Mesenchymal stem cell (in vitro differentiated cells and primary cell): ENCODE results near the gene BPIFB3.

Source experiments
- DNase-seq: peaks from one replicate; pipeline ENCODE4 v3.0.0-alpha.2; 2013
- H2AFZ ChIP-seq: one replicate; pipeline ENCODE4 v1.6.1; 2013; ENCODE audit warnings: low read depth, mild to moderate bottlenecking, control low read depth, inconsistent platforms, low read length, moderate library complexity
- H2AK5ac ChIP-seq: 2 replicates; pipeline ENCODE4 v1.6.1; 2013; ENCODE audit warnings: low read length, moderate library complexity, mild to moderate bottlenecking, inconsistent platforms; ENCODE audit not compliant: severe bottlenecking
- H2BK120ac ChIP-seq: one replicate; pipeline ENCODE4 v1.6.1; 2013; ENCODE audit warnings: low read depth, mild to moderate bottlenecking, inconsistent platforms, low read length, moderate library complexity
- H2BK12ac ChIP-seq, 2 experiments: one replicate each; pipeline ENCODE4 v1.6.1; 2013; ENCODE audit warnings: inconsistent platforms in 2 of 2, low read length in 2 of 2, mild to moderate bottlenecking in 2 of 2, moderate library complexity in 2 of 2, control low read depth in 1 of 2
- H2BK15ac ChIP-seq: one replicate; pipeline ENCODE4 v1.6.1; 2013; ENCODE audit warnings: mild to moderate bottlenecking, low read depth, inconsistent platforms; ENCODE audit not compliant: poor library complexity, severe bottlenecking
- H2BK5ac ChIP-seq: 2 replicates; pipeline ENCODE4 v1.6.1; 2013; ENCODE audit warnings: low read depth, mild to moderate bottlenecking, low read length, control low read depth, inconsistent platforms; ENCODE audit not compliant: poor library complexity, severe bottlenecking
- H3K14ac ChIP-seq, 2 experiments: one replicate each; pipeline ENCODE4 v1.6.1; 2013; ENCODE audit warnings: inconsistent platforms in 2 of 2, low read length in 2 of 2, control low read depth in 1 of 2, mild to moderate bottlenecking in 1 of 2, moderate library complexity in 1 of 2
- H3K18ac ChIP-seq, 2 experiments: one replicate each; pipeline ENCODE4 v1.6.1; 2013; ENCODE audit warnings: inconsistent platforms in 2 of 2, low read length in 2 of 2, control low read depth in 1 of 2, low read depth in 1 of 2, mild to moderate bottlenecking in 1 of 2
- H3K23ac ChIP-seq, 2 experiments: one replicate each; pipeline ENCODE4 v1.6.1; 2013; ENCODE audit warnings: inconsistent platforms in 2 of 2, low read length in 2 of 2, mild to moderate bottlenecking in 2 of 2, moderate library complexity in 2 of 2, control low read depth in 1 of 2
- H3K27ac ChIP-seq: 2 replicates; pipeline ENCODE4 v1.5.1; 2013; ENCODE audit warnings: mild to moderate bottlenecking, moderate library complexity, low read length, control low read depth, inconsistent platforms; ENCODE audit not compliant: poor library complexity, severe bottlenecking
- H3K27me3 ChIP-seq, 2 experiments: 2 replicates each; pipeline versions ENCODE4 v1.6.1 to v1.7.0; 2013; ENCODE audit warnings: low read length in 2 of 2, mild to moderate bottlenecking in 2 of 2, moderate library complexity in 2 of 2, control low read depth in 1 of 2, inconsistent platforms in 1 of 2; ENCODE audit not compliant: control insufficient read depth in 1 of 2, insufficient read depth in 1 of 2
- H3K36me3 ChIP-seq, 2 experiments: 2 replicates each; pipeline versions ENCODE4 v1.6.1 to v1.7.0; 2013; ENCODE audit warnings: low read length in 2 of 2, control low read depth in 1 of 2, inconsistent platforms in 1 of 2, low read depth in 1 of 2, mild to moderate bottlenecking in 1 of 2; ENCODE audit not compliant: insufficient read depth in 2 of 2, control insufficient read depth in 1 of 2
- H3K4ac ChIP-seq, 2 experiments: one replicate each; pipeline ENCODE4 v1.6.1; 2013; ENCODE audit warnings: inconsistent platforms in 2 of 2, low read length in 2 of 2, mild to moderate bottlenecking in 2 of 2, moderate library complexity in 2 of 2, control low read depth in 1 of 2, low read depth in 1 of 2
- H3K4me1 ChIP-seq: 2 replicates; pipeline ENCODE4 v1.6.1; 2013; ENCODE audit warnings: low read depth, low read length, control low read depth; ENCODE audit not compliant: control insufficient read depth, insufficient read depth
- H3K4me2 ChIP-seq: 2 replicates; pipeline ENCODE4 v1.6.1; 2013; ENCODE audit warnings: low read length, mild to moderate bottlenecking, inconsistent platforms; ENCODE audit not compliant: poor library complexity, severe bottlenecking
- H3K4me3 ChIP-seq, 2 experiments: 2 replicates each; pipeline versions ENCODE4 v1.5.1 to v1.7.0; 2013; ENCODE audit warnings: low read length in 2 of 2, mild to moderate bottlenecking in 2 of 2, control low read depth in 1 of 2, low read depth in 1 of 2; ENCODE audit not compliant: insufficient read depth in 1 of 2
- H3K79me1 ChIP-seq: replicated peaks from 2 replicates; pipeline ENCODE4 v1.6.1; 2013; ENCODE audit warnings: mild to moderate bottlenecking, control low read depth, low read length, inconsistent platforms; ENCODE audit not compliant: poor library complexity, severe bottlenecking
- H3K9ac ChIP-seq: 2 replicates; pipeline ENCODE4 v1.7.0; 2013; ENCODE audit warnings: mild to moderate bottlenecking, low read length, moderate library complexity
- H3K9me3 ChIP-seq: 2 replicates; pipeline ENCODE4 v1.7.0; 2013; ENCODE audit warnings: mild to moderate bottlenecking, low read length; ENCODE audit not compliant: control insufficient read depth
- H4K8ac ChIP-seq: one replicate; pipeline ENCODE4 v1.6.1; 2013; ENCODE audit warnings: inconsistent platforms, mild to moderate bottlenecking, low read length, moderate library complexity
- H4K91ac ChIP-seq: one replicate; pipeline ENCODE4 v1.6.1; 2013; ENCODE audit warnings: mild to moderate bottlenecking, low read length, inconsistent platforms
- WGBS: methylation state at CpG from one replicate; pipeline ENCODE4 v1.1.7; 2013; ENCODE audit warnings: mixed read lengths; 5-methylcytosine and 5-hydroxymethylcytosine counted together

The BPIFB3 gene

DNA sequence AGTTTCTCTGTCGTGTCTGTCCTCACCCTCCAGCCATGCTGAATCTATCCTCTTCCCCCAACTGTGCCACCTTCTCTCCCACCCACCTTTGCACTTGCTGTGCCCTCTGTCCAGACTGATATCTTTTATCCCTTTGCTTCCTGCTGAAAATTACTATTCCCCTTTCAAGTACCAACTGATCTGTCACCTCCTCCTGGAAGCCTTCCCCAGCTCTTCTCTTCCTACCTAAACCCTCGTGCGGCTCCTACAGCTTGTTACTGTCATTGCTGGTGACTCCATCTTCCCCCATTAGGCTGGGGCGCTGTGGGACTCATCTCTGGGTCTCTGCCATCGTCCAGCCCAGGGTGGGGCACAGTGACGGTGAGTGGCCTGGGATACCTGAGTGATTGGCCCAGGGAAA lies 21.1 kb upstream of the BPIFB3 start:
- H3K14ac ChIP-seq = no peak overlapping the region
- no peaks in the 10 kb centered on the region for H3K79me1 ChIP-seq
- no peaks in the 10 kb centered on the region for H3K9me3 ChIP-seq
- H3K27ac ChIP-seq = no peak overlapping the region
- no peak overlapping the region for H2BK15ac ChIP-seq
- H2BK5ac ChIP-seq = no peak overlapping the region
- no peaks in the 10 kb centered on the region for H3K4me1 ChIP-seq
- H2AK5ac ChIP-seq = no peak overlapping the region
- no peak overlapping the region for H3K4me3 ChIP-seq
- H2BK12ac ChIP-seq = no peak overlapping the region
- WGBS = 57% methylated on average over 6 of the region's 6 CpGs
- no peak overlapping the region for H3K18ac ChIP-seq
- H3K9ac ChIP-seq = no peak overlapping the region
- no peak for DNase-seq
- H2BK120ac ChIP-seq = no peak overlapping the region
- H2AFZ ChIP-seq = no peak overlapping the region
- no peak overlapping the region for H3K23ac ChIP-seq
- no peaks in the 10 kb centered on the region for H3K36me3 ChIP-seq
- no peak overlapping the region for H4K91ac ChIP-seq
- H3K4me2 ChIP-seq = no peak overlapping the region
- peaks cover 16 to 52% of the 10 kb centered on the region in 2 experiments for H3K27me3 ChIP-seq
- no peak overlapping the region for H3K4ac ChIP-seq
- H4K8ac ChIP-seq = no peak overlapping the region

DNA sequence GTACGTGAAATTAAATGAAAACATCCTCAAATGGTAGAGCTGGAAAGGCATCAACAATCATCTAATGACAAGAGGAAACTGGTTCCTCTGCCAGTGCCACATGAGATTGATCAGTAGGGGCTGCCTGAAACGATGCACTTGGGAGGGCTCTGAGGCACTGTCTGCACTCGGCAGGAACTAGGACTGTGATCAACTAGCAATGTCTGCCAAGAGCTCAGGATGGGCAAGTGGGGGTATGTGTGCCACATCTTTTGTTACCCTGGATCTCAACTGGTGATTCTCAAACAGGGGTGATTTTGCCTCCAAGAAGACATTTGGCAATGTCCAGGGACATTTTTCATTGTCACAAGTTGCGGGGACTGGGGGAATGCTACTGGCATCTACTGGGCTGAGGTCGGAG lies 20.3 kb upstream of the BPIFB3 start:
- Histone ChIP-seq H3K9me3 (peaks cover 3% of the 10 kb centered on the region), H3K23ac (no peak overlapping the region), H3K4me1 (no peaks in the 10 kb centered on the region), H3K4me2 (no peak overlapping the region), H3K79me1 (no peaks in the 10 kb centered on the region), H3K18ac (no peak overlapping the region), H3K36me3 (no peaks in the 10 kb centered on the region), H3K14ac (no peak overlapping the region), H2BK12ac (no peak overlapping the region), H2BK15ac (no peak overlapping the region), H2BK5ac (no peak overlapping the region), H3K4me3 (no peak overlapping the region), H2BK120ac (no peak overlapping the region), H2AK5ac (no peak overlapping the region), H4K8ac (no peak overlapping the region), H3K4ac (no peak overlapping the region), H4K91ac (no peak overlapping the region), H3K9ac (no peak overlapping the region), H3K27ac (no peak overlapping the region), H3K27me3 (peaks cover 9 to 45% of the 10 kb centered on the region in 2 experiments), H2AFZ (no peak overlapping the region)
- 58% methylated on average over 5 of the region's 5 CpGs for WGBS
- DNase-seq = no peak

DNA sequence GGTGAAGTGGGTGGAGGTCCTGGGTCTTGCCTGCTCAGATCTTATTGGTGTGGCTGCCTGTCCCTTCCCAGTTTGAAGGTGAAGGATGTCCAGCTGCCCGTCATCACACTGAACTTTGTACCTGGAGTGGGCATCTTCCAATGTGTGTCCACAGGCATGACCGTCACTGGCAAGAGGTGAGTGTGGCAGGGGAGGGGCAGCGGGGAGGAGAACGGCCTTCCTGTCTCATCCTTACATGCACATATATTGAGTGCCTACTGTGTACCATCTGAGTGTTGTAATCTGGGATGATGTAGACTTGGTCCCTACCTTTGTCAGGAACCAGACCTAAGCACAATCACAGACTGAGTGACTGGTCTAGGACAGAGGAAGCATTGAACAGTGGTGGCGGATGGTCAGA lies 19.6 kb upstream of the BPIFB3 start:
- H3K4me2 ChIP-seq = no peak overlapping the region
- H3K4me1 ChIP-seq = no peaks in the 10 kb centered on the region
- H2BK15ac ChIP-seq = no peak overlapping the region
- no peak overlapping the region for H4K8ac ChIP-seq
- WGBS = 65% methylated on average over 3 of the region's 5 CpGs
- H3K23ac ChIP-seq = no peak overlapping the region
- H2AK5ac ChIP-seq = no peak overlapping the region
- no peak overlapping the region for H3K14ac ChIP-seq
- H2BK120ac ChIP-seq = no peak overlapping the region
- H3K79me1 ChIP-seq = no peaks in the 10 kb centered on the region
- H3K4me3 ChIP-seq = no peak overlapping the region
- H2AFZ ChIP-seq = no peak overlapping the region
- H3K9me3 ChIP-seq = peaks cover 3% of the 10 kb centered on the region
- no peaks in the 10 kb centered on the region for H3K36me3 ChIP-seq
- no peak for DNase-seq
- no peak overlapping the region for H3K4ac ChIP-seq
- H3K18ac ChIP-seq = no peak overlapping the region
- no peak overlapping the region for H4K91ac ChIP-seq
- H3K27me3 ChIP-seq = peaks cover 4 to 45% of the 10 kb centered on the region in 2 experiments
- no peak overlapping the region for H3K9ac ChIP-seq
- no peak overlapping the region for H3K27ac ChIP-seq
- no peak overlapping the region for H2BK12ac ChIP-seq
- H2BK5ac ChIP-seq = no peak overlapping the region

DNA sequence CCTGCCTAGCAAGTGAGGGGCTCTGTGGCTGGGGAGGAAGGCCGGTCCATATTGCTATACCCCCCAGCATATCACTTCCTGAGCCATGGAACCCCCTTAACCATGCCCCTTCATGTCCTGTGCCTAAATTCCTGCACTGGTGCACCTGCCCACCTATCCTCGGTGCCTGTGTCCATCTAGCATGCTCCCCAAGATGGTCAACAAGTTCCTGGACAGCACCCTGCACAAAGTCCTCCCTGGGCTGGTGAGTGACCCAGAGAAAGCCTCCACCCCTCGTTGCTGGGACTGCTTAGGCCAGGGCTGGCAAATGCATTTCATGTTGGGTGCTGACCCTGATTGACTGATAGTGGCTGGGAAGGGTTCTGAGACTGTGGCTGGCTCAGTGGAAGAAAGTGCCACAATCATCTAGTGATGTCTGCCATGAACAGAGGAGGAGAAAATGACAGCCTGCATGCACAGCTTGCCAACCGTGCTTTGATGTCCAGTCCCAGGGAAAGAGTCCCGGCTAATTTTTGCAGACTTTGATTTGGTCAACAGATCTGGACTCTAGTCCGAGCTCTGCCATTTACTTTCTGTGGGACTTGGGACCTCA lies 18.7 kb upstream of the BPIFB3 start:
- Histone ChIP-seq H3K36me3 (no peaks in the 10 kb centered on the region), H2BK120ac (no peak overlapping the region), H2BK5ac (no peak overlapping the region), H3K9me3 (peaks cover 3% of the 10 kb centered on the region), H2AK5ac (no peak overlapping the region), H3K9ac (no peak overlapping the region), H3K4me2 (no peak overlapping the region), H4K91ac (no peak overlapping the region), H3K14ac (no peak overlapping the region), H3K79me1 (no peaks in the 10 kb centered on the region), H2AFZ (no peak overlapping the region), H3K27me3 (peaks cover 4 to 44% of the 10 kb centered on the region in 2 experiments), H3K27ac (no peak overlapping the region), H3K4me1 (no peaks in the 10 kb centered on the region), H3K4ac (no peak overlapping the region), H3K23ac (no peak overlapping the region), H2BK15ac (no peak overlapping the region), H3K18ac (no peak overlapping the region), H3K4me3 (no peak overlapping the region), H2BK12ac (no peak overlapping the region), H4K8ac (no peak overlapping the region)
- 58% methylated on average over 6 of the region's 6 CpGs for WGBS
- no peak for DNase-seq
